IPS-NIHi7 (cell line): ENCODE measurements around the gene HES7.
A peak's percentile ranks its signal among the peaks of the same experiment; 100 is the strongest.
"Not testable (repeated sequence)": the region's sequence is repeated elsewhere in the genome, so short reads cannot be mapped to it uniquely, and the experiment has no call there.

Experiments used
- DNase-seq: peaks from one replicate; pipeline ENCODE4 v3.0.0; 2012; ENCODE audit warnings: mixed read lengths; ENCODE audit errors: extremely low spot score

Gene HES7

DNA sequence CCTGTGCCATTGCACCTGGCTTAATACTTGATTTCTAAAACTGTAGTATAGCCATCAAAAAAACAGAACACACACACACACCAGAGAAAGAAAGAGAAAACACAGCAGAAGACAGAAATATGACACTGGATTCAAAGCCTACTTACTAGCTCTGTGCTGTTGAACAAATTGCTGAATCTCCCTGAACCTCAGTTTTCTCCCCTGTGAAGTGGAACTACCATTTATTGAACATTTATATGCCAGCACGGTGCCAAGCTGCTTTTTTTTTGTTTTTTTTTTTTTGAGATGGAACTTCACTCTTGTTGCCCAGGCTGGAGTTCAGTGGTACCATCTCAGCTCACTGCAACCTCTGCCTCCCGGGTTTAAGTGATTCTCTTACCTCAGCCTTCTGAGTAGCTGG, 23.1 kb downstream of the HES7 start:
- DNase-seq = no peak

DNA sequence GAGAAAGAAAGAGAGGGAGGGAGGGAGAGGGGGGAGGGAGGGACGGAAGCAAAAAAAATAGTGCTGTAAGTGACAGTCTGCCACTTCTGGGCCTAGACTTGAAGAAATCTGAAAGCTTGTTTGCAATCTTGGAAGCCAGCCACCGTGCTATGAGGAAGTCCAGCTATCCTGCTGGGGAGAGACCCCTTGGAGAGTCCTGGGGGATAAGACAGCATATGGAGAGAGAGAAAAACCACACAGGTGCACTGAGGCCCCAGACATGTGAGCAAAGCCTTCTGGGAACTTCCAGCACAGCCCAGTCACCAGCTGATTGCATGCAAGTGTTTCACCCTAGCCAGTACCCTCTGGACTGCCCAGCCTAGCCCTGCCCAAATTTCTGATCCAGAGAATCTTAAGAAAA, 23.8 kb downstream of the HES7 start:
- DNase-seq = no peak

DNA sequence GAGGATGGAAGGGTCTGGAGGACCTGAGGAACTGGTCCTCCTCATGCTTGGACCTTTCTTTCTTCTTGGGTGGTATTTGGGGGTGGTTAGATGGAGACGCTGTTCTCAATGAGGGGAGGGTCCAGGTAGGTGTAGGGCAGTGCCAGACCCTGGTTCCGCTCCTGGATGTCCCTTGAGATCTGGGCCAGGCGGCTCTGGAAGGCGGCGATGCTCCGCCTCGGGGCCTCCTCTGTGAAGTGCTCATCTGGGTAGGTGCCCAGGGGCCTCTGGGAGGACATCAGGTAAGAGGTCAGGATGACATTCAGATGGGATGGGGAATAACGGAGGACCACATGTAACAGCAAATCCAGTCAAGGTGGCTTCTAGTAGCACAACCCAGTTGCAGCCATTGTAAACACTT, 27.4 kb downstream of the HES7 start:
- no peak for DNase-seq

DNA sequence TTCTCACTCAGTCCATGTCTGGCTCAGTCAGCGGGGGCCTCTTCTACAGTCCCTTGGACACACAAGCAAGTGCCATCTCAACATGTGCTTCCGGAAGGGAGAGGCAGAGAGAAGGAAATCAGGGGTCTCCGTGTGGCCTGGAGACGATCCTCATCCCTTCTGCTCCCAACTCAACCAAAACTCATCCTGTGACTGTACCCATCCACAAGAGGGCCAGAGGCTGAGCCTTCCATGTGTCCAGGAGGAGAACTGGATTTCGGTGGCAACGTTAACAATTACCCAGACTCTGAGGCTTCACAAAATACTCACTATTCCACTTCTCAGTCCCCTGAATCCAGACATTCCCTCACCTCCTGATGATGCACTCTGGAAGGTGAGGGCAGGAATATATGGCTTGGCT, 28.5 kb downstream of the HES7 start:
- no peak for DNase-seq

DNA sequence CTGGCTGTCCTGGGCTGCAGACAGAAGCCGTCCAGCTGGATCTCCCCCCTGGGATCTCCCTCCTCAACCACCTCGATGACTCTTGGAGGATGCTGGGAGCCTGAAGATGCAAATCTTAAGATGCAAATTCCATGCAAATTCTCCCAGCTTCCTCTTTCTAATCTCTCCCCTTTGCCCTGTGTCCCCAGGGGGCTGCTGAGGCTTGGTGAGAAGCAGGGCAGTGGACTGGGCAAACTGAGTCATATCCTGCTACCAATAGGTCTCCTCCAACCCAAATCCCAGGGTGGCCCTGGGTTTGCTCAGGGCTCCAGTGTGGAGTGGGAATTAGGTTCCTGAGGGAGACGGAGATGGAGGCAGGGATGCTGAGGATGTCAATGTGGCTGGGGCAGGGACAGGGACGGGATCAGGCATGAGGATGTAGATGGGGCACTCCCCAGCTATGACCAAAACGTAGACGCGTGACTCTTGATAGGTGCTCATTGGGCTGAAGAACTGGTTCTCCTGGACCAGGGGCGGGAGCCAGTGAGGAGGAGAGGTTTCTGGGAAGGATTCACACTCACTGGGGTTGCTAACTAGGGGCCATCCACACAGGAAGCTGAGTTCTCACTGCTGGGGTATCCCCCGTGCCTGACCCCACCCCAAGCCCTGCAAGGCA, 32.7 kb downstream of the HES7 start:
- DNase-seq = no peak

DNA sequence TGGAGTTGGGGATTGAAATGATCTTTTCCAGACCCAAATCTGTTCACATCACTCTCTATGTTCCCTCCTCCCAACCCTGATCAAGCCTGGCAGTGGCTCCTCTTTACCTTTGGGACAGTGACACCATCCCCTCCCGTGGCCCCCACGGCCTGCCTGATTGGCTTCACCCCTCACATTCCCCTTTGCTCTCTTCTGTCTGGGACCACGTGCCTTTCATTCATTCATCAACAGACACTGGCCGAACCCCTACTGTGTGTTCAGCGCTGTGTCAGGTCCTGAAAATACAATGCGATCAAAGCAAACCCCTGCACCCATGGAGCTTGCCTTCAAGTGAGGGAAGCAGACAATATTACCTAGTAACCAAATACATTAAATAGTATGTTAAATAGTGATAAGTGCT, 34.2 kb downstream of the HES7 start:
- DNase-seq = no peak

DNA sequence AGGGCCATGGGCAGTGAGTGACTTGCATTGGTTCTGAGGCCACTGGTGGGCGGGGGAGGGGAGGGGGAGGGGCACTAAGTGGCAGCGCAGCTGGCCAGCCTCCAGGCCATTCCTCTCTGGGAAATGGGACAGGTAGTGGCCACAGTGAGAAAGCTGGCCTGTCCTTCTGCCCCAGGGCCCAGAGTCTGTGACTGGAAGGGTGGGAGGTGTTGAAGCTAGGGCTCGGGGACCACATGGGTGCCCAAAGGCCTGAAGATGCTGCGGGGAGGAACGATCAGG, 36.0 kb downstream of the HES7 start:
- no peak for DNase-seq

DNA sequence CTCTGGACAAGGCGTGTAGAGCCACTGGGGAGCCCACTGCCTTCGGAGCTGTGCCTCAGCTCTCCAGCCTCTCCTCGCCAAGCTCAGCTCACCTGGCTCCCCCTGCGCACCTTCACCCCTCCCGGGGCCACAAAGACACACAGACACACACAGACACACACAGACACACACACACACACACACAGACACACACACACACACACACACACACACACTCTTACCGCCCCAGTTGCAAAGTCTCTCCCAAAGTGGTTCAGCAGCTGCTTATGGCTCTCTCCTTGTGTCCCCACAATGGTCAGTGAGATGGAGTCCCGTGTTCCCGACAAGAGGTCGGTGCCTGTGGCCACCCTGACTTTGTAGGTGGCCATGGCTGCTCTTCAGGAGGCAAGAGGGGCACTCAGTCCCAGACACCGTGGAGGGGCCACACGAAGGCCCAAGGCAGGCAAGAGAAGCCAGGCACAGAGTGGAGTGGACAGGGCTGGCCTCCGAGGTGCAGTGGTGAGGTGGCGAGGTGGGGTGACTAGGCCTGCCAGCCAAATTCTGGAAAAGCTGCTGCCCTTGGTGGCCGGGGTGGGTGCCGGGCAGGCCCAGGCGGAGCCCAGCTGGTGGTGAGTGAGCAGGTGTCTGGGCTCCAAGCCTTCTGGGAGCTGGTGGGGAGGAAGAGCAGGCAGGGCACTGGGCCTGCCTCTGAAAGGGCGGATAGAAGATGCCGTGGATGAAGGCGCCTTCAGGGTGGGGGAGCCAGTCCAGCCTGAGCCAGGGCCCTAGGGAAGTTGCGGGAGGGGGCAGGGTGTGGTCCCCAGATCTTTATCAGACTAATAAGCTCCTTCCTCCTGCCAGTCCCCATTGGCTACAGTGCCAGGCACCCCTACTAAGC, 36.6 kb downstream of the HES7 start, which contains the start of gene ALOX12B:
Gene ALOX12B, minus strand, starts transcription at position 642 of the 877 bp plus-strand sequence. Its CDS starts 274 bp downstream, at position 368.
- DNase-seq = no peak

DNA sequence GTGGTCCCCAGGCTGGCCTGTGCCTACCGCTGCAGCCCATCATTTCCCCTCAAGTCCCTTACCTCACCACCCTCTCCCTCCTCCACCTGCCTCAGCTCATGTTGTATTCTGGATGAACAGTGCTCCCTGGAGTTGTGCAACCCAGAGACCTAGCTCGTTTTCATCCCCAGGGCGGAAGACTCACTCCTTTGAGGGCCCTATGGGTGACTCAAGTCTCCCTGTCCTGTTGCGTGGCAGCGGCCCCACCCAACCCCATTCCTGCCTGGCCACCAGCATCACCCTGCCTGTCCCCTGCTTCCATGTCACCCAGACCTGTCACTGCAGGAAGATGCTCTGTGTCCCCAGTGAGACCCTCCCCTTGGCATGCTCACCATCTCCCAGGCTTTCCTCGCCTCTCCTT, 39.7 kb downstream of the HES7 start:
- DNase-seq = no peak

DNA sequence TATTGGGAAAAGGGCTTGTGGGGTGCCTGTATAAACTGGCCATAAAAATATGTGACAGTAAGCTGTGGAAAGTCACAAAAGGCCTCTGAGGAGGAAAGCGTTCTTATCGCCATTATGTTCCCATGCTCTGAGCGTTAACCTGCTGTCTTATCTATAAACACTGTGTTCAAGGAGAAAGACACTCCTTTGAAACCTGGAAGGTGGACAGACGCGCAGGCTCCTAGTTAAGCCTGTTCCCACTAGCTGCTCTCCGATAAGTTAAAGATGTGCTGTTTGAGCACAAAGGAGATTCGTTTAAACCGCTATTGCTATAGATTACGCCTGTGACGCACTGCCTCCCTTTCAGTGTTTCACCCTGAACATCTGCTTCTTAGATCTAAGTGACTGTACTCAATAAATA, 41.6 kb downstream of the HES7 start:
- DNase-seq = no peak

DNA sequence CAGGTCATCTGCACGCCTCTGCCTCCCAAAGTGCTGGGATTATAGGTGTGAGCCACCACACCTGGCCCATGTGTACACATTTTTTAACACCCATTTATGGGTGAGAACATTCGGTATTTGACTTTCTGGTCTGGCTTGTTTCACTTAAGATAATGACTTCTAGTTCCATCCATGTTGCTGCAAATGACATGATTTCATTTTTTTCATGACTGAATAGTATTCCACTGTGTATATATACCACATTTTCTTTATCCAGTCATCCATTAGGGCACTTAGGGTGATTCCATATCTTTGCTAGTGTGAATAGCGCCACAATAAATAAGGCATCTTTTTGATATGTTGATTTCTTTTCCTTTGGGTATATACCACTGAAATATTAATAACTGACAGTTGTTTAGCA, 42.0 kb downstream of the HES7 start:
- no peak for DNase-seq

DNA sequence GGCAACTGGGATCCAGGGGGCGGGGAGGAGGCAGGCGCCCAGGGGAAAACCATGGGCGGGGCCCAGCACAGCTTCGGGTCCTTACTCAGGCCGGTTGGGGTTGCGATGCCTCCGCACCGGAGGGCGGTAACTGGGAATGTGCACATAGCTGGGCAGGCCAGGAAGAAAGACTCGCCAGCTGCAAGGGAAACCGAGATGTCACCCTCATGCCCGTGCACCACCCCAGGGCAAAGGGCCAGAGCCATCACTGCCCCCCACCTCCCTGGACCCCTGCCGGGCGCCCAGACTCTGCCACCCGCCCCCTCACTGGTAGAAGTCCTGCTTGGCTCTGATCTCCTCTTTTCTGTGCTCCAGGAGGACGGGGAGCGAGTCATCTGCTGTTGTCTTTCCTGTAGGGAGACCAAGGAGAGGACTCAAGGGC, 43.1 kb downstream of the HES7 start:
- no peak for DNase-seq

DNA sequence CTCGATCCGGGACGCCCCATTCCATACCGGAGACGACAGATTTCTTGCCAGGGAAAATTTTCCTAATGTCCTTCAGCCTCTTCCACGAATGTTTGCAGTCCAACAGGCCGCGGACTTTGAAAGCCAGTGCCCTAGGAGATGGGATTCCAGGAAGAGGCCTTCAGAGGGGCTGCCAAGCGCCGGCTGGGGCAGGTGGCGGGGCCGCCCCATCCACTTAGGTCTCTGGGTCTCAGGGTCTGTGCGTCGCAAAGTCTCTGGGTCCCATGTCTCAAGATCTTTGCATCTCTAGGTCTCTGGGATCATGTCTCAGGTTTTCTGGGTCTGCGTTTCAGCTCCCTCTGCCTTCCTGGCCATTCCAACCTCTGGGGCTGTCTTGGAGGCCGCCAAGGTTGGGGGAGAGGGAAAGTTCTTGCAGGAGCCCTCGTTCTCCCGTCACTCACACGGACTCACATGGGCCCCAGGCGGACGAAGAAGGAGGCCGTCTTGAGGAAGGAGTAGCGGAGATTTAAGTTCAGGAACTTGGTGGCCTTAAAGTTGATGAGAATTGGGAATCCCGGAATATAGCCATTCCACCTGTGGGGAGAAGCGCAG, 43.6 kb downstream of the HES7 start:
- no peak for DNase-seq

DNA sequence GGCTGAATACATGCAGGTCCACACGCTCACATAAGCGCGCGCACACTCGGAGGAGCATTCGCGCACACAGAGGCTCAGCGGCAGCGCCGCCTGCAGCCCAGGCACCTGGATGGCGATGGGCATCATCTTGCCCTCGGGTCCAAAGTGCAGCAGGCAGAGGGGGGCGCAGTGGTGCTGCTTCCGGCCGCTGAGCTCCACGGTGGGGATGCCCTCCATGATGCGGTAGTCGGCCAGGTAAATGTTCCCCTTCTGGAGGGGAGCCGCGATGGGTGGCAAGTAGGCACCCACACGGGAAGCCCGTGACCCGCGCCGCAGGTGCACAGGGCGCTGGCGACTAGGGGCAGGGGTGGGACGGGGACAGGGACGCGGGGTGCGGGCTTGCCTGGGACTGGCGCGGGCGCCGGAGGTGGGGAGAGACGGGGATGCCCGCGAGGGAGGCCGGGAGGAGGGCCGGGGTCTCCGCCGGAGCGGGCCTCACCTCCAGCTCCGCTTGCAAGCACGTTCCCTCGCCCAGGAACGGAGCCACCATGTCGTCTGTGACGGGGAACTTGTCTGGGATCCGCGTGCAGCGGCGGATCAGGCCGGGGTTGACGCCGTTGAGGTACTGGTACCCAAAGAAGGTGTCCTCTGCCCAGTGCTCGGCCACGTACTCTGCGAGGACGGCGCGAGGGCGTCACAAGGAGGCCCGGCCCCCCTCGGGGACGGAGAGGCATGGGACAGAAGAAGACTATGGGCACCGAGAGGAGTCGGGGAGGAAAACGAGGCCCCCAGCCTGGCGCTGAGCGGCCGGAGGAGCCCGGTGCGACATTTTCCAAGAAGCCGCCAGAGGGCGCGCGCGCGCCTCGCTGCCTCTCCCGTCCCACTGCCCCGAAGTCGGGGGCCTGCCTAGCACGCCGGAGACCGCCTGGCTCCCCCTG, 44.4 kb downstream of the HES7 start:
- DNase-seq = peak; percentile 92

DNA sequence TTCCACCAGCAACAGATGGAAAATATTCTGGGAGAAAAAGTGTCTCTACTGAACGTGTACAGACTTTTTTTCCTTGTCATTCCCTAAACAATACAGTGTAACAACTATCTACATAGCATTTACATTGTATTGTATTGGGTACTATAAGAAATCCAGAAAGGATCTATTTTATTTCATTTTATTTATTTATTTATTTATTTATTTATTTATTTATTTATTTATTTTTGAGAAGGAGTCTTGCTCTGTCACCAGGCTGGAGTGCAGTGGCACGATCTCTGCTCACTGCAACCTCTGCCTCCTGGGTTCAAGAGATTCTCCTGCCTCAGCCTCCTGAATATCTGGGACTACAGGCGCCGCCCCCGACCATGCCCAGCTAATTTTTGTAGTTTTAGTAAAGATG, 46.0 kb downstream of the HES7 start:
- DNase-seq = not testable (repeated sequence)

DNA sequence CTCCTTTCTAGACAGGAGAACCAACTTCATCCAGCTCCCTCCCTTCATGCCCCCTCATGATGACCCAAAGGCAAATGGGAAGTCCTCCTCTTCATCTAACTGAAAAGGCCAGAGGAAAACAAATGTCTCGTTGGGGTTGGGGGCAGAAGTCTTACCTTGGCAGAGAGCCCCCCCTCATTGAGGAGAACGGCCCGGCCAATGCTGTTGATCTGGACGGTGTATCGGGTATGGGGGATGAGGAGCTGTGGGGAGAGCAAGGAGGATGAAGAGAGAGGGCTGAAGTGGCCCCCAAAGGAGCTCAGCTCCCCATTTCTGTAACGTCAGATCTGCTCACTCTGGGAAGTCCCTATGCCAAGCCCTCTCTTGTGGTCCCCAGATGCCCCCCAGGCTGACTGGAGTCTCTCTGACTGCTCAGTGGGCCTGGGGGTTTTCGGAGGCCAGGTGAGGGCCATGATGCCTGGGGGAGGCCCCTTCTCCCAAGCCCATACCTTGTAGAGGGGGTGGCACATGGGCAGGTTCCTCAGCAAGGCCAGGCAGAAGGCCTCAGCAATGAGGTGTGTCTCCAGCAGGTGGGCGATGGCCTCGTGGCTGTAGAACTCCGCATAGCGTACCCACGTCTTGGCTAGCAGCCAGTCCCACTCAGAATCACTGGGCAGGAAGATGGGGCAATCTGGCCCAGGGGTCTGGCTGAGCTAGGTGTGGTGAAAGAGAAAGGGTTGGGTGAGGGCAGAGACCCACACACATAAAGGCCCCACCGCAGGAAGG, 47.2 kb downstream of the HES7 start:
- DNase-seq = no peak

DNA sequence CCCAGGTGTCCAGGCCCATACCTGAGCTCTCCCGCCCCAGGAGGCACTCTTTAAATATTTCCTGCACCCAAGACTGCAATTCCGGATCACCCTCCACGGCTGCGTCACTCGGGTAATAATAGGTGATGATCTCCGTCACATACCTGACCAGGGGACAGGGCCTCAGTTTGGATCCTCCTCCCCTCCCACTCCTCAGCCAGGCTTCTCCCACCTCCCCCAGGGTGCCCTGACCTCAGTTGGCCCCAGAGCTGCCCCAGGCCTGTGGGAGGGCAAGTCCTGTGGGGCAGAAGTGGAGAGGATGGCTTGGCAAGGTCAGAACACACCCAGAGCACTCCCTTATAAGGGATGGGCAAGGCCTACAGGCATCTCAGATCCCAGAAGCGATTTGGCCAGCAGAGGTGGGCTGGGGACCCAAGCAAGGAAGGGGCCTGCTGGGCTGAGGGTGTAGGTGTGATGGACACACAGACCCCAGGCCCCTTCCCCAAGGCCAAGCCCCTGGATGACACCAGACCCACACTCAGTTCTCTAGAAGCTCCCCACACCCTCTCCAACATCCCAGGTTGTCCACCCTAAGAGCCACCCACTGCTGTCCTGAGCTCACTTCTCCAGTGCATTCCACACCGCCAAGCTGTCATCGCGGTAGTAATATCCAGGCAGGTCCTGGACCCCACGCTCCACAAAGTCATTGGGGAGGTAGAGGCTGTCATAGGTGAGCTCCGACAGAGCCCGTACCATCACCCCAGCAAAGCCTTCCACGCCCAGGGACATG, 48.1 kb downstream of the HES7 start:
- DNase-seq = no peak

DNA sequence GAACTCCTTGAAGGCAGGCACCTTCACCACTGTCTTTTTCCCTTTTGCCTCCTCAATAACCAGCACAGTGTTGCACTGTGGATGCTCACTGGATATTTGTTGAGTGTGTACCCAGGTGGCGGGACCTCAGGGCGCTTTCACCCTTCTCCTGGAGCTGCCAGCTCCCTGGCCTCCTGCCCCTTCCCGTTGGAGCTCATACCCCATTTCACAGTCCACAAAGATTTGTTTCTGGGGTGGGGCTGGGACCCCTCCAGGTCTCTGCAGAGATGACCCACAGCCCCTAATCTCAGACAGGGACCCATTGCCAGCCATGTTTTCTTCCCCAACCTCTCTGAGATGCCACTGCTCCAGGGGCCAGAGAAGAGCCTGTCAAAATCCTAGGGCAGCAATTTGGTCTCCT, 48.8 kb downstream of the HES7 start:
- no peak for DNase-seq

DNA sequence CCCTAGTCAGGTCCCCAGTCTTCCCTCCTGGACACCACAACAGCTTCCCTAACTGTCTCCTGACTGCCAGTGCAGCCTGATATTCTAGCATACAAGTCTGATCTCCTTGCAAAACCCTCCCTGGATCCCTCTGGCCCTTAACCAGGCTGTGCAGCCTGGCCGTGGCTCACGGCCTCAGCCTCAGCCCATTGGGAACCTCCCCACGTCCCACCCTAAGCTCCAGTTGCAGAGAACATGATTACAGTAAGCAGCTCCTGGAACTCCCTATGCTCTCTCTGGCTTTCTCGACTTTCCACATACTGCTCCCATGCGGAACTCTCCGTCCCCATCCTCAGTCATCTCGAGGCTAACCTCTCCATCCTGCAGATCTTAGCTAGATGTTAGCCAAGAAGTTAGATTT, 49.4 kb downstream of the HES7 start:
- DNase-seq = no peak
